ENCODE results near the gene PBRM1.

Gene PBRM1

DNA sequence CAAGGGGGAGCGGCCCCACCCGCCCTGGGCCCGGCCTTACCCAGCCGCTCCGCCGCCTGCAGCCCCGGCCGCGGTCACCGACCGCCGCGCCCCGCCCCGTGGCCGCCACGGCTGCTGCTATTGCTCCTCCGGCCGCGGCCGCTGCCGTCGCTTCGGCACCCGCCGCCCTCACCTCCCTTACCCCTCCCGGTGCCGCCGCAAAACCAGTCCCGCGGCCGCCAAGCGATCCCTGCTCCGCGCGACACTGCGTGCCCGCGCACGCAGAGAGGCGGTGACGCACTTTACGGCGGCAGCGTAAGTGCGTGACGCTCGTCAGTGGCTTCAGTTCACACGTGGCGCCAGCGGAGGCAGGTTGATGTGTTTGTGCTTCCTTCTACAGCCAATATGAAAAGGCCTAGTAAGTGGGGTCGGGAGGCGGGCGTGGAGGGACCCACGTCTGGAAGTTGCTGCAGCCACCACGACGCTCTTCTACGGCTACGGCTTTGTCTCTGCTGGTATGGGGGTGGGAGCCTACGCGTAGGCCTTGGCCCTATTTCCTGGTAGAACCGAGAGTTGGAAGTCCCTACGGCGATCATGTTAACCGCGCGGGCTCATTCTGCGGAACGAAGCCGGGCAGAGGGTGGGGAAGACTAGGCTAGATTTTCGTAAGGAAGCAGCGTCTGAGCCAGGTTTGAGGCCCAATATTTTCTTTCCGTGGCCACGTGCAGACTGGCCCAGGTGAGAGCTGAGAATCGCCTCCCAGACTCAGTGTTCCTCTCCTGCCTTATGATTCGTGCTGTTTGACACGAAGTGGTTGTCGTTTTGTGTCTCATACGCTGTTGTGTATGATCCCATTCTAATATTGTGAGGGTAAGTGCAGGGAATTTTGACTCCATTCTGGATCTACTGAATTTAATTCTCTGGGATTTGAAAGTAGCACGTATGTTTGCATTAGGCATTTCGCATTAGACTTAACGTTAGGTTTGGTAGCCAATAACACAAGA lies at the start of gene PBRM1, which contains the start of gene GNL3:
PBRM1 (minus strand) TSS at position 205 of the 983 bp plus-strand sequence.
GNL3 (plus strand) TSS at position 324 of the 983 bp plus-strand sequence; CDS start at position 385, 61 bp downstream.
- 0 out of 2 replicates have a peak, but pooled peaks have one; percentile 10 for TF ChIP-seq NFIC (IDR thresholded peaks at IDR 0.05)
- TF ChIP-seq, protein P1, sequence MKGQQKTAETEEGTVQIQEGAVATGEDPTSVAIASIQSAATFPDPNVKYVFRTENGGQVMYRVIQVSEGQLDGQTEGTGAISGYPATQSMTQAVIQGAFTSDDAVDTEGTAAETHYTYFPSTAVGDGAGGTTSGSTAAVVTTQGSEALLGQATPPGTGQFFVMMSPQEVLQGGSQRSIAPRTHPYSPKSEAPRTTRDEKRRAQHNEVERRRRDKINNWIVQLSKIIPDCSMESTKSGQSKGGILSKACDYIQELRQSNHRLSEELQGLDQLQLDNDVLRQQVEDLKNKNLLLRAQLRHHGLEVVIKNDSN (IDR thresholded peaks at IDR 0.05), result peak; percentile 80
- TF ChIP-seq YY1 (IDR thresholded peaks at IDR 0.05; ENCODE audit: low read depth), result no peak; the same call in 1 of the 2 replicates
- TF ChIP-seq CEBPB (IDR thresholded peaks at IDR 0.05), result no peak
- TF ChIP-seq RAD21 (IDR thresholded peaks at IDR 0.05; ENCODE audit: low read depth), result 0 out of 2 replicates have a peak, but pooled peaks have one; percentile 3
- TF ChIP-seq, protein P2, sequence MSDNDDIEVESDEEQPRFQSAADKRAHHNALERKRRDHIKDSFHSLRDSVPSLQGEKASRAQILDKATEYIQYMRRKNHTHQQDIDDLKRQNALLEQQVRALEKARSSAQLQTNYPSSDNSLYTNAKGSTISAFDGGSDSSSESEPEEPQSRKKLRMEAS (IDR thresholded peaks at IDR 0.05), result peak; percentile 100
- no peak for TF ChIP-seq FOXM1 (IDR thresholded peaks at IDR 0.05; ENCODE audit: borderline replicate concordance, low read depth)
- TF ChIP-seq TEAD4 (IDR thresholded peaks at IDR 0.05), result no peak
- TF ChIP-seq ZBTB7A (IDR thresholded peaks at IDR 0.05; ENCODE audit: low read depth), result no peak
- TF ChIP-seq TAF1 (IDR thresholded peaks at IDR 0.05; ENCODE audit: low read depth), result peak; percentile 90
- TF ChIP-seq EGR1 (IDR thresholded peaks at IDR 0.05), result peak; percentile 28; the same call in 1 of the 2 replicates
- TF ChIP-seq, protein P3, sequence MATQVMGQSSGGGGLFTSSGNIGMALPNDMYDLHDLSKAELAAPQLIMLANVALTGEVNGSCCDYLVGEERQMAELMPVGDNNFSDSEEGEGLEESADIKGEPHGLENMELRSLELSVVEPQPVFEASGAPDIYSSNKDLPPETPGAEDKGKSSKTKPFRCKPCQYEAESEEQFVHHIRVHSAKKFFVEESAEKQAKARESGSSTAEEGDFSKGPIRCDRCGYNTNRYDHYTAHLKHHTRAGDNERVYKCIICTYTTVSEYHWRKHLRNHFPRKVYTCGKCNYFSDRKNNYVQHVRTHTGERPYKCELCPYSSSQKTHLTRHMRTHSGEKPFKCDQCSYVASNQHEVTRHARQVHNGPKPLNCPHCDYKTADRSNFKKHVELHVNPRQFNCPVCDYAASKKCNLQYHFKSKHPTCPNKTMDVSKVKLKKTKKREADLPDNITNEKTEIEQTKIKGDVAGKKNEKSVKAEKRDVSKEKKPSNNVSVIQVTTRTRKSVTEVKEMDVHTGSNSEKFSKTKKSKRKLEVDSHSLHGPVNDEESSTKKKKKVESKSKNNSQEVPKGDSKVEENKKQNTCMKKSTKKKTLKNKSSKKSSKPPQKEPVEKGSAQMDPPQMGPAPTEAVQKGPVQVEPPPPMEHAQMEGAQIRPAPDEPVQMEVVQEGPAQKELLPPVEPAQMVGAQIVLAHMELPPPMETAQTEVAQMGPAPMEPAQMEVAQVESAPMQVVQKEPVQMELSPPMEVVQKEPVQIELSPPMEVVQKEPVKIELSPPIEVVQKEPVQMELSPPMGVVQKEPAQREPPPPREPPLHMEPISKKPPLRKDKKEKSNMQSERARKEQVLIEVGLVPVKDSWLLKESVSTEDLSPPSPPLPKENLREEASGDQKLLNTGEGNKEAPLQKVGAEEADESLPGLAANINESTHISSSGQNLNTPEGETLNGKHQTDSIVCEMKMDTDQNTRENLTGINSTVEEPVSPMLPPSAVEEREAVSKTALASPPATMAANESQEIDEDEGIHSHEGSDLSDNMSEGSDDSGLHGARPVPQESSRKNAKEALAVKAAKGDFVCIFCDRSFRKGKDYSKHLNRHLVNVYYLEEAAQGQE (IDR thresholded peaks at IDR 0.05; ENCODE audit: low read depth), result no peak
- TF ChIP-seq EP300 (IDR thresholded peaks at IDR 0.05; ENCODE audit: borderline replicate concordance), result no peak
- TF ChIP-seq TCF12 (IDR thresholded peaks at IDR 0.05; ENCODE audit: low read depth), result no peak
- peak; percentile 77 for TF ChIP-seq CREB1 (IDR thresholded peaks at IDR 0.05; ENCODE audit: low read depth)

DNA sequence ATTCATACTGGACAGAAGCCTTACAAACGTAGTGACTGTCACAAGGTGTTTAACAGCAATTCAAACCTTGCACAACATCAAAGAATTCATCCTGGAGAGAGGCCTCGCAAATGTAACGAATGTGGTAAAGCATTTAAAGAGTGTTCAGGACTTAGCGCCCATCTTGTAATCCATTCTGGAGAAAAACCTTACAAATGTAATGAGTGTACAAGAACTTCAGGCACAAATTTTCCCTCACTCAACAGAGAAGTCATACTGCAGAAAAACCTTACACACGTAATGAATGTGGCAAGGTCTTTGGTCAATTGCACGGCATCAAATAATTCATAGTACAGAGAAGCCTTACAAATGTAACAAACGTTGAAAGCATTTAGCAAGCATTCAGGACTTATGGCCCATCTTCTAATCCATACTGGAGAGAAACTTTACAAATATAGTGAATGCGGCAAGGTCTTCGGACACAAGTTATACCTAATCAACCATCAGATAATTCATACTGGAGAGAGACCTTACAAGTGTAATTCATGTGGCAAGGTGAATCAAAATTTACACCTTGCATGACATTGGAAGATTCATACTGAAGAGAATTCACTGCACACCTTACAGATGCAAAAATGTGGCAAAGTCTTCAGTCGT lies 47.7 kb upstream of the PBRM1 start:
- TF ChIP-seq EGR1 (IDR thresholded peaks at IDR 0.05), result no peak
- TF ChIP-seq TAF1 (IDR thresholded peaks at IDR 0.05; ENCODE audit: low read depth), result no peak
- TF ChIP-seq CEBPB (IDR thresholded peaks at IDR 0.05), result no peak
- TF ChIP-seq YY1 (IDR thresholded peaks at IDR 0.05; ENCODE audit: low read depth), result no peak
- no peak for TF ChIP-seq ZBTB7A (IDR thresholded peaks at IDR 0.05; ENCODE audit: low read depth)
- TF ChIP-seq NFIC (IDR thresholded peaks at IDR 0.05), result no peak
- TF ChIP-seq, protein P3 (IDR thresholded peaks at IDR 0.05; ENCODE audit: low read depth), result no peak
- no peak for TF ChIP-seq EP300 (IDR thresholded peaks at IDR 0.05; ENCODE audit: borderline replicate concordance)
- no peak for TF ChIP-seq FOXM1 (IDR thresholded peaks at IDR 0.05; ENCODE audit: borderline replicate concordance, low read depth)
- TF ChIP-seq, protein P2 (IDR thresholded peaks at IDR 0.05), result no peak
- TF ChIP-seq CREB1 (IDR thresholded peaks at IDR 0.05; ENCODE audit: low read depth), result no peak
- TF ChIP-seq TCF12 (IDR thresholded peaks at IDR 0.05; ENCODE audit: low read depth), result no peak
- TF ChIP-seq RAD21 (IDR thresholded peaks at IDR 0.05; ENCODE audit: low read depth), result no peak
- TF ChIP-seq TEAD4 (IDR thresholded peaks at IDR 0.05), result no peak
- TF ChIP-seq, protein P1 (IDR thresholded peaks at IDR 0.05), result no peak

DNA sequence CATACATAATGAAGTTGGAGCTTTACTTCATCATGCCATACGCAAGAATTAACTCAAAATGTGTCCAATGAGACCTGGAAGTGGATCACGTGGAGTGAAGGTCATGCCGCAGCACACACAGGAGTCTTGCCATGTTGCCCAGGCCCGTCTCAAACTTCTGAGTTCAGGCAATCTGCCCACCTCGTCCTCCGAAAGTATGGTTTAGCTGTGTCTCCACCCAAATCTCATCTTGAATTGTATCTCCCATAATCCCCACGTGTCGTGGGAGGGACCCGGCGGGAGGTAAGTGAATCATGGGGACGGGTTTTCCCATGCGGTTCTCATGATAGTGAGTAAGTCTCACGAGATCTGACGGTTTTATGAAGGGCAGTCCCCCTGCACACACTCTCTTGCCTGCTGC lies 45.9 kb upstream of the PBRM1 start:
- TF ChIP-seq RAD21 (IDR thresholded peaks at IDR 0.05; ENCODE audit: low read depth) (no peak), YY1 (IDR thresholded peaks at IDR 0.05; ENCODE audit: low read depth) (no peak), CEBPB (IDR thresholded peaks at IDR 0.05) (no peak), FOXM1 (IDR thresholded peaks at IDR 0.05; ENCODE audit: borderline replicate concordance, low read depth) (no peak)
- TF ChIP-seq, protein P1 (IDR thresholded peaks at IDR 0.05), result no peak
- TF ChIP-seq, protein P2 (IDR thresholded peaks at IDR 0.05), result no peak

DNA sequence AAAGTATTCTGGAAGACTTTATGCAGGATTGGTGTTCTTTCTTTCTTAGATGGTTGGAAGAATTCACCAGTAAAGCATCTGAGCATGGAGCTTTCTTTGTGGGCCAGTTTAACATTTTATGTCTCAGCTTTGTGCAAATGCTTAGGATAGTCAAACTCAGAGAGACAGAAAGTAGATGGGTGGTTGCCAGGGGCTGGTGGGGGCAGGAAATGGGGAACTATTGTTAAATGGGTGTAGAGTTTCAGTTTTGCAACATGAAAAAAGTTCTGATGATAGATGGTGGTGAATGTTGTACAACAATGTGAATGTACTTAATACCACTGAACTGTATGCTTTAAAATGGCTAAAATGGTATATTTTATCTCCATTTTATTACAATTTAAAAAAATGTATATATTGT lies 45.0 kb upstream of the PBRM1 start:
- TF ChIP-seq RAD21 (IDR thresholded peaks at IDR 0.05; ENCODE audit: low read depth), result no peak
- TF ChIP-seq, protein P1 (IDR thresholded peaks at IDR 0.05), result no peak
- TF ChIP-seq CEBPB (IDR thresholded peaks at IDR 0.05), result no peak
- no peak for TF ChIP-seq CREB1 (IDR thresholded peaks at IDR 0.05; ENCODE audit: low read depth)
- TF ChIP-seq TCF12 (IDR thresholded peaks at IDR 0.05; ENCODE audit: low read depth), result no peak
- no peak for TF ChIP-seq ZBTB7A (IDR thresholded peaks at IDR 0.05; ENCODE audit: low read depth)
- no peak for TF ChIP-seq TEAD4 (IDR thresholded peaks at IDR 0.05)
- TF ChIP-seq, protein P2 (IDR thresholded peaks at IDR 0.05), result no peak
